K562 (cell line): ENCODE measurements around the gene RAB1B. TPM values are rescaled to one million over a fixed set of nuclear protein-coding genes. Genes with fewer than 3 reads are reported as not detected.

Experiments
- ATAC-seq: fragments of 200-7000 bp; cut with Tn5 transposase; 3 replicates; pipeline ENCODE4 v1.9.1; 2020; ENCODE audit warnings: moderate library complexity
- BruUV-seq: library from RNA; stranded (reverse); fragments of 400-500 nt; replicated peaks from 2 replicates; lab custom pipeline; 2021; lab: Mats Ljungman, UMichigan
- CTCF ChIA-PET: fragments of 300-600 bp; formaldehyde crosslinking; extraction: SDS; loops from one replicate; lab custom pipeline; 2021; ENCODE audit warnings: low intra/inter-chr PET ratio; lab: Yijun Ruan, JAX
- POLR2A ChIA-PET: fragments of 300-600, 350-650 bp; sonication (Branson Sonifier 250); formaldehyde crosslinking; extraction: SDS; loops from one replicate; lab custom pipeline; 2021; ENCODE audit warnings: antibody characterized with exemption, inconsistent platforms; lab: Yijun Ruan, JAX
- DNase-seq, 4 experiments: peaks; one replicate each; pipeline versions ENCODE4 v3.0.0 to v3.0.0-alpha.2; 2011 to 2018; ENCODE audit warnings: low spot score in 3 of 4, mixed read lengths in 3 of 4; ENCODE audit errors: extremely low read depth in 1 of 4
- FAIRE-seq: peaks from 2 replicates; lab custom pipeline; 2011; peaks lifted over from hg19 to GRCh38; lab: Jason Lieb, UNC
- H2AFZ ChIP-seq: 2 replicates; pipeline ENCODE4 v1.6.0; 2011; ENCODE audit warnings: low read depth, low read length, control low read depth, inconsistent platforms
- H3K27ac ChIP-seq: fragments of 200-600 bp; 3 replicates; pipeline ENCODE4 v1.8.0; 2011; ENCODE audit warnings: low read depth, mild to moderate bottlenecking, control low read depth, inconsistent platforms, low read length, moderate library complexity, mixed read lengths; ENCODE audit errors: extremely low read depth
- H3K27me3 ChIP-seq, 2 experiments: fragments of 300-600 bp in 1 of 2; 2 replicates in 1 of 2; 3 replicates in 1 of 2; pipeline versions ENCODE4 v1.6.0 to v1.8.0; 2011; ENCODE audit warnings: inconsistent platforms in 2 of 2, low read length in 2 of 2, mild to moderate bottlenecking in 1 of 2, mixed read lengths in 1 of 2, moderate library complexity in 1 of 2; ENCODE audit not compliant: control insufficient read depth in 2 of 2, insufficient read depth in 2 of 2
- H3K36me3 ChIP-seq: fragments of 300-600 bp; 3 replicates; pipeline ENCODE4 v1.8.0; 2011; ENCODE audit warnings: mild to moderate bottlenecking, low read length, inconsistent platforms; ENCODE audit not compliant: control insufficient read depth, insufficient read depth
- H3K4me1 ChIP-seq, 2 experiments: fragments of 200-600 bp in 1 of 2; replicated peaks in 1 of 2; 2 replicates in 1 of 2; 3 replicates in 1 of 2; pipeline versions ENCODE4 v1.5.1 to v1.8.0; 2011; ENCODE audit warnings: inconsistent platforms in 2 of 2, low read length in 2 of 2, mild to moderate bottlenecking in 1 of 2, mixed read lengths in 1 of 2, moderate library complexity in 1 of 2; ENCODE audit not compliant: control insufficient read depth in 2 of 2, insufficient read depth in 2 of 2
- H3K4me2 ChIP-seq: 2 replicates; pipeline ENCODE4 v1.6.1; 2011; ENCODE audit warnings: low read length, control low read depth, inconsistent platforms, mixed read lengths; ENCODE audit not compliant: insufficient read depth
- H3K4me3 ChIP-seq: fragments of 200-600 bp; sonication (generic), shearing (Covaris generic); 2 replicates; pipeline ENCODE4 v1.5.1; 2016; ENCODE audit warnings: control low read depth, inconsistent platforms
- H3K79me2 ChIP-seq: fragments of 200-600 bp; 3 replicates; pipeline ENCODE4 v1.8.0; 2011; ENCODE audit warnings: low read length, inconsistent platforms; ENCODE audit not compliant: control insufficient read depth, insufficient read depth
- H3K9ac ChIP-seq, 2 experiments: 2 replicates each; pipeline versions ENCODE4 v1.6.0 to v1.6.1; 2011; ENCODE audit warnings: low read depth in 2 of 2, low read length in 2 of 2, control low read depth in 1 of 2, inconsistent platforms in 1 of 2, mild to moderate bottlenecking in 1 of 2, mixed read lengths in 1 of 2; ENCODE audit not compliant: insufficient read depth in 1 of 2
- H3K9me1 ChIP-seq: one replicate; pipeline ENCODE4 v1.6.0; 2011; ENCODE audit warnings: inconsistent platforms, mild to moderate bottlenecking, low read length, moderate library complexity; ENCODE audit not compliant: control insufficient read depth, insufficient read depth
- H3K9me3 ChIP-seq: replicated peaks from 2 replicates; pipeline ENCODE4 v1.5.1; 2011; ENCODE audit warnings: low read depth, low read length, inconsistent platforms; ENCODE audit not compliant: control insufficient read depth, insufficient read depth
- H4K20me1 ChIP-seq: replicated peaks from 2 replicates; pipeline ENCODE4 v1.6.1; 2011; ENCODE audit warnings: low read length, inconsistent platforms, mixed read lengths; ENCODE audit not compliant: control insufficient read depth, insufficient read depth
- CAMTA2 ChIP-seq: fragments of 250-450 bp; sonication (Bioruptor Pico); conservative IDR thresholded peaks from 2 replicates; pipeline ENCODE4 v1.5.1; 2022
- CBX1 ChIP-seq: sonication (generic); IDR thresholded peaks from 2 replicates; pipeline ENCODE4 v1.6.1; 2016; ENCODE audit warnings: antibody characterized with exemption, low read depth, mild to moderate bottlenecking
- CREM ChIP-seq: IDR thresholded peaks from 2 replicates; pipeline ENCODE4 v1.6.1; 2014; ENCODE audit warnings: antibody characterized with exemption, low read depth
- DEAF1 ChIP-seq: fragments of 450-650 bp; formaldehyde crosslinking; IDR thresholded peaks from 2 replicates; pipeline ENCODE4 v1.4.0; 2020; ENCODE audit warnings: mild to moderate bottlenecking, moderate library complexity
- NONO ChIP-seq, 2 experiments: fragments of 200-400 bp in 1 of 2; fragments of 450-650 bp in 1 of 2; formaldehyde crosslinking in 1 of 2; IDR thresholded peaks; 2 replicates each; pipeline ENCODE4 v1.6.1; 2017; ENCODE audit warnings: low read depth in 2 of 2, mild to moderate bottlenecking in 2 of 2, moderate library complexity in 2 of 2, low read length in 1 of 2
- PCBP1 ChIP-seq: fragments of 200-400 bp; formaldehyde crosslinking; IDR thresholded peaks from 2 replicates; pipeline ENCODE4 v1.6.1; 2018; ENCODE audit warnings: mild to moderate bottlenecking, low read depth, low read length; ENCODE audit not compliant: poor library complexity, severe bottlenecking
- RFX7 ChIP-seq: fragments of 250-450 bp; sonication (Bioruptor Pico); IDR thresholded peaks from 2 replicates; pipeline ENCODE4 v1.5.1; 2021; ENCODE audit warnings: mild to moderate bottlenecking
- SMARCB1 ChIP-seq: IDR thresholded peaks from 2 replicates; pipeline ENCODE4 v1.6.1; 2011; ENCODE audit warnings: improper control_type of control experiment, low read depth; ENCODE audit not compliant: insufficient read length
- TAF1 ChIP-seq: IDR thresholded peaks from 2 replicates; pipeline ENCODE4 v1.6.1; 2011; ENCODE audit warnings: mild to moderate bottlenecking, low read length, moderate library complexity; ENCODE audit not compliant: insufficient read depth, control insufficient read depth, severe bottlenecking; ENCODE audit errors: extremely low read depth
- ZNF146 ChIP-seq: IDR thresholded peaks from one replicate; pipeline ENCODE4 v1.6.1; 2018; ENCODE audit warnings: missing compliant biosample characterization; ENCODE audit not compliant: unreplicated experiment
- WGBS: fragments of 100-300 bp; shearing (Covaris generic); methylation state at CpG from one replicate; pipeline ENCODE4 v1.1.6; 2016; ENCODE audit warnings: low coverage, mixed read lengths; ENCODE audit not compliant: insufficient coverage; ENCODE audit errors: missing lambda C conversion rate; 5-methylcytosine and 5-hydroxymethylcytosine counted together
- in situ Hi-C: fragments of 300-500 bp; cut with MboI; formaldehyde crosslinking; loops from 4 replicates; pipeline ENCODE4 v1.15.0; 2018; ENCODE audit warnings: inconsistent platforms, mixed read lengths
- intact Hi-C: fragments of 100-400 bp; cut with micrococcal nuclease; formaldehyde crosslinking; loops from 2 replicates; pipeline ENCODE4 v1.14.2; 2022
- polyA plus RNA-seq, 8 experiments: library from polyadenylated mRNA; depleted of rRNA in 4 of 8; stranded (reverse) in 5 of 8; unstranded in 3 of 8; fragments of >200 nt; fragmentation: Nextera tagmentation in 2 of 8; fragmentation: Illumina TruSeq in 1 of 8; extraction: Ambion mirVana in 2 of 8; extraction: Trizol in 1 of 8; gene quantifications; 2 replicates each; pipeline versions ENCODE4 v1.2.1 to v1.2.3, GENCODE V29; 2011 to 2014; ENCODE audit warnings: inconsistent platforms in 1 of 8, missing spikeins in 1 of 8
- total RNA-seq, 7 experiments: library from RNA; depleted of rRNA in 6 of 7; stranded (reverse); fragments of >200 nt in 6 of 7; fragmentation: Illumina TruSeq in 2 of 7; extraction: Trizol in 2 of 7; gene quantifications; 2 replicates each; pipeline versions ENCODE4 v1.2.1 to v1.2.3, GENCODE V29; 2011 to 2021; ENCODE audit warnings: low replicate concordance in 1 of 7
- TF ChIP-seq, protein P1 (sequence below): fragments of 450-650 bp; IDR thresholded peaks from 2 replicates; pipeline ENCODE4 v1.6.1; 2017; ENCODE audit warnings: mild to moderate bottlenecking, moderate library complexity

RAB1B gene
- total and polyA plus RNA-seq, 9 of the 15 experiments (the other 6 are each of a cell fraction or from before 2014, with no cell fraction given) = 5.6 to 146 (median 98.6) TPM

DNA sequence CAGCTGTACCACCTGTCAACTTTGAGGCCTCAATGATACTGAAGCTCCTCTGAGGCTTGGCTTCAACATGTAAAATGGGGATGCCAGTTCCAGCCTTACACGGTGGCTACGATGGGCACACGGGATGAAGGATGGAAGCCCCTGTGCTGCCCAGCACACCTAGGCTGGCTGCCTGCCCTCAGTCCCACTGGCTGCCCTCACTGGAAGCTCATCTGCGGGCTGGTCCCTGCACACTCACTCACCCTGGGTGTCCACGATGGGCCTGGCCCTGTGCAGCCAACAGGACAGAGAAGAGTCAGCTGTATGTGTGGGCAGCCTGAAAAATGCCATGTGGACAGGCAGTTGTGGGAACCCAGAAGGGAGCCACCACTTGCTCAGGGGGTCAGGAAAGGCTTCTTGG lies 18.3 kb downstream of the RAB1B start:
- no peak overlapping the region for H3K4me3 ChIP-seq
- ChIA-PET CTCF (no interaction called here), POLR2A (interaction anchor here (0.8 to 1.4 kb wide), 3 partner anchors 10 to 26 kb away, joined by 3 to 7 read pairs (median 5); no protein-coding TSS in a partner anchor)
- 78% methylated on average over 5 of the region's 5 CpGs for WGBS
- H4K20me1 ChIP-seq = peaks cover 13% of the 10 kb centered on the region
- peaks cover 4% of the 10 kb centered on the region for H3K9me1 ChIP-seq
- intact Hi-C loops = no loop called here
- H3K36me3 ChIP-seq = peaks cover 37% of the 10 kb centered on the region; the same call in 2 of the 3 replicates
- peaks cover 24% of the 10 kb centered on the region for H3K79me2 ChIP-seq
- H3K27ac ChIP-seq = no peak overlapping the region
- H2AFZ ChIP-seq = no peak overlapping the region
- FAIRE-seq = no peak
- no TSS peak for BruUV-seq
- TF ChIP-seq SMARCB1 (no peak), CAMTA2 (CRISPR knock-in tag) (no peak), NONO (IDR thresholded peaks at IDR 0.05; ENCODE audit: low read depth in 2 of 2, low read length in 1 of 2) (no peak), RFX7 (CRISPR knock-in tag) (no peak), TAF1 (no peak), DEAF1 (no peak), CREM (no peak), ZNF146 (no peak), CBX1 (no peak), PCBP1 (no peak)
- TF ChIP-seq, protein P1, sequence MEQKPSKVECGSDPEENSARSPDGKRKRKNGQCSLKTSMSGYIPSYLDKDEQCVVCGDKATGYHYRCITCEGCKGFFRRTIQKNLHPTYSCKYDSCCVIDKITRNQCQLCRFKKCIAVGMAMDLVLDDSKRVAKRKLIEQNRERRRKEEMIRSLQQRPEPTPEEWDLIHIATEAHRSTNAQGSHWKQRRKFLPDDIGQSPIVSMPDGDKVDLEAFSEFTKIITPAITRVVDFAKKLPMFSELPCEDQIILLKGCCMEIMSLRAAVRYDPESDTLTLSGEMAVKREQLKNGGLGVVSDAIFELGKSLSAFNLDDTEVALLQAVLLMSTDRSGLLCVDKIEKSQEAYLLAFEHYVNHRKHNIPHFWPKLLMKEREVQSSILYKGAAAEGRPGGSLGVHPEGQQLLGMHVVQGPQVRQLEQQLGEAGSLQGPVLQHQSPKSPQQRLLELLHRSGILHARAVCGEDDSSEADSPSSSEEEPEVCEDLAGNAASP = no peak
- ATAC-seq = no peak
- H3K4me1 ChIP-seq = peaks cover 21 to 61% of the 10 kb centered on the region in 2 experiments
- H3K4me2 ChIP-seq = no peak overlapping the region
- peak overlapping the region in 1 of 2 experiments; percentile 68; a peak in 2 of 4 replicates for H3K9ac ChIP-seq
- no peaks in the 10 kb centered on the region for H3K27me3 ChIP-seq
- no peak for DNase-seq
- in situ Hi-C loops = no loop called here
- H3K9me3 ChIP-seq = no peaks in the 10 kb centered on the region
